Stimulated activated CD4-positive, alpha-beta T cell treated with anti-CD3 and anti-CD28 coated beads, Interleukin-1b, Interleukin-23, amount 100 ng/mL, for 4 hours (primary cell): Measurements from ENCODE around the gene DNAJB1.
"Not testable (repeated sequence)": the region's sequence is repeated elsewhere in the genome, so short reads cannot be mapped to it uniquely, and the experiment has no call there.

Experiments used
- DNase-seq, 2 donors: peaks; one replicate each; pipeline ENCODE4 v3.0.0-alpha.2; 2020; ENCODE audit warnings: low read depth in 2 of 2

DNAJB1 gene

GRCh38 chr19:14553042-14553938 lies 35.1 kb upstream of the DNAJB1 start:
- DNase-seq = no peak

- not testable (repeated sequence) for DNase-seq
Measured at GRCh38 chr19:14552006-14552360, 33.8 kb upstream of the DNAJB1 start.

- peak; percentile 52 to 54 for DNase-seq
Measured at GRCh38 chr19:14551134-14552005, 33.2 kb upstream of the DNAJB1 start.

GRCh38 chr19:14550201-14550754 lies 32.1 kb upstream of the DNAJB1 start:
- DNase-seq = no peak

GRCh38 chr19:14545716-14546082 lies 27.5 kb upstream of the DNAJB1 start:
- DNase-seq = no peak

- DNase-seq = no peak
Measured at GRCh38 chr19:14544977-14545715, 26.9 kb upstream of the DNAJB1 start.

- DNase-seq = no peak
Measured at GRCh38 chr19:14544047-14544446, 25.9 kb upstream of the DNAJB1 start.

- DNase-seq = no peak
Measured at GRCh38 chr19:14542711-14543328, 24.6 kb upstream of the DNAJB1 start.

- not testable (repeated sequence) for DNase-seq
Measured at GRCh38 chr19:14541979-14542378, 23.8 kb upstream of the DNAJB1 start.

GRCh38 chr19:14540741-14541525 lies 22.7 kb upstream of the DNAJB1 start:
- DNase-seq = no peak

- peak in 1 of 2 donors; percentile 31 for DNase-seq
Measured at GRCh38 chr19:14536926-14537692, 18.9 kb upstream of the DNAJB1 start.

- no peak for DNase-seq
Measured at GRCh38 chr19:14533450-14533849, 15.3 kb upstream of the DNAJB1 start.

GRCh38 chr19:14530506-14530905 lies 12.3 kb upstream of the DNAJB1 start:
- no peak for DNase-seq

GRCh38 chr19:14530005-14530348 lies 11.8 kb upstream of the DNAJB1 start:
- no peak for DNase-seq

GRCh38 chr19:14529254-14530004 lies 11.2 kb upstream of the DNAJB1 start, which contains the start of gene TECR:
Gene TECR (plus strand): TSS chr19:14529594. CDS start chr19:14529697, 103 bp downstream.
- DNase-seq = peak; percentile 100

- no peak for DNase-seq
Measured at GRCh38 chr19:14528419-14529253, 10.4 kb upstream of the DNAJB1 start.

GRCh38 chr19:14526423-14526822 lies 8.2 kb upstream of the DNAJB1 start:
- no peak for DNase-seq

- no peak for DNase-seq
Measured at GRCh38 chr19:14525729-14526128, 7.5 kb upstream of the DNAJB1 start.
